Raji (cell line): ENCODE results near the gene STK10.
A peak's percentile ranks its signal among the peaks of the same experiment; 100 is the strongest.

Experiments
- POLR2A ChIP-seq: IDR thresholded peaks from 2 replicates; pipeline ENCODE4 v1.6.1; 2011; ENCODE audit warnings: low read depth, low read length, control low read depth; ENCODE audit not compliant: insufficient read depth

The STK10 gene

DNA sequence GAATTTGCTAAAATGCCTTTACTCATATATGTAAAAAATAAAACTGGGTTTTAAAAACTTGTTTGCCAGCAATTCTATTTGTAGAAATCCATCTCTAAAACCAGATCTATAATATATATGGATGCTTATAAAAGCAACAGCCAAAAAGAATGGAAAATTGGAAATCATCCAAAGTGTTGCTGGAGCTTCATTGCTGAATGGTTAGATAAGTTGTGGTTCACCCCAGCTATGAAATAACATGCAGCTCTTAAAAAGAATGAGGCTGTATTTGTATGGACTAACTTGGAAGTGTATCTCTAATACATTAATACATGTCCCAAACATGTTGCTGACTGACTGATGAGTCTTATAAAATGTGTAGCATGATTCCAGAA, 76.2 kb downstream of the STK10 start:
- no peak for TF ChIP-seq POLR2A

DNA sequence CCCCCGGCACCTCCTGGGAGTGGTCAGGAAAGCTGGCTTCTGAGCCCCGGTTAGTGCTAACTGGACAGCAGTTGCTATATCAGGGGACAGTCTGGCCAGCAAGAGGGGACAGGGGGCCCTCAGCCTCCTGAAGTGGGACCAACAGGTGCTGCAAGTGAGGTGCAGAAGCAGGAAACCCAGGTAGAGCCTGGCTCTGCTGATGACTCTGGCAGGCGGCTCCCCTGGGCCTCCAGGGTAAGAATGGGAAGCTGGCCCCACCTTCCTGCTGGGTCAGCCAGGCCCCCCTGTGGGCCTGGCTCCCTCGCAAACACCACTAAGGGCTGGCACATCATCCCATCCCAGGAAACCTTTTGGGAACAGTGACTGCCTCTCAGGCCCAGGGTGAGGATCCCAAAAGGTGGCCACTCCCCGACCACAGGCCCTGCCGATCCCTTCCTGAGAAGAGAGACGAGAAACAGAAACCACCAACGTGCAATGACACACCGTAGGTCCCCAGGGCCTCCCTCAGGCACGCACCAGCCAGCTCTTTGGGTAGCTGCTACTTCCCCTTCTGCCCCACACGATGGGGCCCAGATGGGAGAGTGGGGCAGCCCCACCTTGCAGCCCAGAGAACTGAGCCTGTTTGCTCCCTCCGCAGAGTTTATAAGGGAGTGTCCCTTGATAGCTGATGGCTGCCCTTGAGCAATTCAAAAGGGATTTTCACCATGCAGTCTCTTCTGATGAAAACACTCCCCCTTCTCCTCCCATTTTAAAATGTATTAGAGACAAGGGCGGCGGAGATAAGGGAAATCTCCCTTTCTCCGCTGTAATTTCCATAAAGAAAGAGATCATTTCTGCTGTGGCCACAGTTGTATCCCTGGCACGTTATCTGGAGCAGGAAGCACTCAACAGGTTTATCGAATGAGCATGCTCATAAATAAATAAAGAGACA, 76.8 kb downstream of the STK10 start:
- TF ChIP-seq POLR2A = peak; percentile 51

DNA sequence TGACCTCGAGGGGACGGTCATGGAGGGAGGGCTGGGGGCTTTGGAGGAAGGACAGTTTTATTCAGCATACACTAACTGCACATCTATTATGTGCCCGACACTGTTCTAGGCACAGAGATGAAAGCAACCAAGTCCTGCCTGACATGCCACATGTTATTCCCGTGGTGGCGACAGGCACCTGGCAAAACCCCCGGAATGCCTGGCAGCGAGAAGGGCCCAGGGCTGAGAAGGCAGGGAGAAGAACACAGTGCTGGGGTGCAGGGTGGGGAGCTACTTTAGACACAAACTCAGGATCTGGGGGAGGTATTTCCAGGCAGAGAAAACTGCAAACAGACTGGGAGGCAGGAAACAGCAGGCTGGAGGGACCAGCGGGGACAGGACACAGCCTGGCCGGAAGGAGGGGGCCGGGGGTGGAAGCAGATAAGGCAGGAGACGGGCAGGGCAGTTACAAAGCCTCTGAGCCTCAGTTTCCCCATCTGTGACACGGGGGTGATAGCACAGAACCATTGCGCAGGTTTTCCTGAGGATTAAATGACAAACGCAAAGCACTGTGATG, 77.7 kb downstream of the STK10 start:
- no peak for TF ChIP-seq POLR2A

DNA sequence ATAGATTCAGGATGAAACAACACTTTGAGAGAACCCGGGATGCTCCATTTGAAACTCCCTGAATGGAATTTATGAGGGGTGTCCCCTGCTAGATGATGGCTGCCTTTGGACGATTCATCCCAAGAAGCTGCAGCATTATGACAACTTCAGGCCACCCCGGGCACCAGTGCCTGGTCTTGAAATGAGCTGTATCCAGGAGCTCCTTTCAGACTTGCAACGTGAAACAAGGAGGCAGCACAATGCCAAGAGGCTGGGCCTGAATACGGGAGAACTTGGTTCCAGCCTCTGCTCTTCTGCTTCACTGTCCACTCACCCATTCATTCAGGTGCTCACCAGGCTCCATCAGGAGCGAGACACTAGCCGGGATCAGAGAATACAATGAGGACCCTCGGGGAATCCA, 78.3 kb downstream of the STK10 start:
- TF ChIP-seq POLR2A = no peak

DNA sequence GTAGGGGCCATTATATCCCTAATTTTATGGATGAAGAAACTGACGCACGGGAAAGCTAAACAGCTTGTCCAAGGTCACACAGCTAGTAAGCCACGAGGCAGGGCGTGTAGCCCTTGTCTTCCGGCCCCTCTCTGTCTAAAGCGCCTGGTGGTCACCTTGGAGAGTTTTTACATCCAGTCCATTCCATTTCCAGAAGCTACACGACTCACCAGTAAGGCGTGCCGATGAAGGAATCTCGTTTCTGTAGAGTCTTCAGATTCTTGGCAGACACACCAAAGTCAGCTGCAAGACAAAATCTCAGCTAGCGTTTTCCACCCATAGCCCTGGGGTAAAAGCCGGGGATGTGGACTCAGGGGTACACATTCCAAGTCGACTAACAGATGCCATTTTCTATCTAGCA, 80.5 kb downstream of the STK10 start:
- no peak for TF ChIP-seq POLR2A

DNA sequence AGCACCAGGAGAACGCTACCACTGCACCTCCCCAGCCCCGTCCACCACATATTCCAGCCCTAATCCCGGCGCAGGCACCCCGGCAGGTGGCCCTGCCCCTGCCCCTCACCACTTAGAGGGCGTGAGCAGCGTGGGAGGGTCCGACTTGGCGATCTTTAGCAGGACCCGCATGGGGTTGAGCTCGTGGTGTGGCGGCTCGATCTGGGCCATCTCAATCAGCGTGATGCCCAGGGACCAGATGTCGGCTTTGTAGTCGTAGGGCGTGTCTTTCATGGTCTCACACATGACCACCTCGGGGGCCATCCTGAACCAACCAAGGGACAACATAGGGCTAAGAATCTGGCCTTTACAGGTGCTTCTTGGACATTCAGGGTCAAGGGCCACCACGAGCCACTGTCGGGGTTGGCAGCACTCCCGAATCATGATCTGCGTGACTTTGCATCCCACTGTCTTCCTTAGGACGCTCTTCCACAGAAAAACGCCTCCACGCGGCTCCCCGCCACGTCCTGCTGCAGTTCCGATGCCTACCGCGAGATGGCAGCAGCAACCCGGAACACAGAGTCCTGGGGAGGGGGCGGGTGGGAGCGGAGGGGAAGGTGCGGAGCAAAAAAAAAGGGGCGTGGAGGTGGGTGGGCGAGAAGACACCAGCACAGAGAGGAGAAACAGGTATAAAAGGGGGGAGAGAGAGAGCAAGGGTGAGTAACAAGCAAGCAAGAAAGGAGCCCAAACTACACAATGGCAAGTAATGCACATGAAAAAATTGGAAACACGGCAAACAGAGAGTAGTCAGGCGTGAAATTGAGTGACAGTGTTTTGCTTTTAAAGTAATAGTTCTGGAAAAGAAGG, 81.3 kb downstream of the STK10 start:
- TF ChIP-seq POLR2A = no peak

DNA sequence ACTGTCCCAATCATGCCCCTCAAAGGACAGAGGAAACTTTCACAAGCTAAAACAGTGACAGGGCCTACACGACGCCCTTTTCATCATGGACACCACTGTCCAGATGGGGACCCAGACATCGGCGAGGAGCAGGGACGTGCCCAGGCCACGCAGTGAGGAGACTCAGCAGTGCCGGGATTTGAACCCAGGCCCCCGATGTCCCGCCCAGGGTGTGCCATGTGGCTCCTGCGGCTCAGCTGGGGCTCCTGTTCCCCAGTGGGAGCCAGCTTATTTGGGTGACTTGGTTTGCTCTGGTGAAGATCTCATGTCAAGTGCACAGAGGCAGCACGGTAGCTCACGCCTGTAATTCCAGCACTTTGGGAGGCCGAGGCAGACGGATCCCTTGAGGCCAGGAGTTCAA, 82.2 kb downstream of the STK10 start:
- no peak for TF ChIP-seq POLR2A

DNA sequence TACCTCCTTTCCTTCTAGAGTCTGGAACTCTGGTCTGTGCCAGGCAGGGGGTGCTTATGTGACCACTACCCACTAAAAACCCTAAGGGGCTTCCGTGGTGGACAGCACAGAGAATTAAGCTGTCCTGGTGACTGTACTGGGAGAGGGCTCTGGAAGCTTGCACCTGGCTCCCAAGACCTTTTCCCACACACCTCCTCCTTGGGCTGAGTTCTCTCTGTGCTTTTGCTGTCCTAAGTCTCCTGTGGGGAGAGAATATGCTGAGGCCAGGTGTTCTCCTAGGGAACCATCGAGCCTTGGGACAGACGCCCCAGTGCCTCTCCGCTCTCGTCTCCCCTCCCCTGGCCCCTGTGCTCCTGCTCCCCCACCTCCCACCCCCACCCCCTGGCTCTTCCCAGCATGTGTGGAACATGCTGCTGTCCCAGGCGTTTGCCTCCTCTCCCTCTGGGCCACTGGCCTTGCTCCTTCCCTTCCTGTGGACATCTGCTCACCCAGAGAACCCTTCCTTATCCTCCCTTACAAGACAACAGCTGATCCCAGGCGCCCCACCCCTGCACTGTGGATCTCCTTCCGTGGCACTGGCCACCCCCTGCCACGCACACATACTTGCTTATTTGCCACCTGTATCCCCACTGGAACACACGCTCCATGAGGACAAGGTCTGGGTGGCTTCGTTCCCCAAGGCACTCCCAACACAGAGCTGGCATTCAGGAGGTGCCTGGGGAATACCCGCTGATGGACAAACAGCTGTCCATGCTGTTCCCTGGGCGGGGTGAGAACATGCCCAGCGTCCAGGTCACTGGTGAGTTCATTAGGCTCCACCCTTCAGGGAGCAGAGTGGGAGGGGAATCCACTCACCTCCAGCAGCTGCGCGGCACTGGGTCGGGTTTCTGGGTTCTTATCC, 83.0 kb downstream of the STK10 start:
- TF ChIP-seq POLR2A = no peak

DNA sequence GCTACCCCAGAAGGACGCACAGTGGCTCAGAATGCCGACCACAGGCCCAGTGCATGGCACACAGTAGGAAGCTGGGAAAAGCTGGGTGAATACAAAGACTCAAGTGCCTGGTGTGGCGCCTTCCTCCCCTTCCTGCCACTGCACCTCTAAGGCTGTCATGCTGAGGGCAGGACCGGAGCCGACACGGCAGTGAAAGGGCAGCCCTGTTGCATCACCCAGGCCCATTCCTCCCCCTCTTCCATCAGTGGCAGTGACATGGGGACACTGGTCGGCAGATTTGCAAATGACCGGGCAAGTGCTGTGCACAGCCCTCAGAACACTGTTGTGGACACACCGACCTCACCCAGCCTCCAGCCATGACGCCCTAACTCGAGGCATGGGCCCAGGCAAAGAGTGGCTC, 84.0 kb downstream of the STK10 start:
- TF ChIP-seq POLR2A = no peak

DNA sequence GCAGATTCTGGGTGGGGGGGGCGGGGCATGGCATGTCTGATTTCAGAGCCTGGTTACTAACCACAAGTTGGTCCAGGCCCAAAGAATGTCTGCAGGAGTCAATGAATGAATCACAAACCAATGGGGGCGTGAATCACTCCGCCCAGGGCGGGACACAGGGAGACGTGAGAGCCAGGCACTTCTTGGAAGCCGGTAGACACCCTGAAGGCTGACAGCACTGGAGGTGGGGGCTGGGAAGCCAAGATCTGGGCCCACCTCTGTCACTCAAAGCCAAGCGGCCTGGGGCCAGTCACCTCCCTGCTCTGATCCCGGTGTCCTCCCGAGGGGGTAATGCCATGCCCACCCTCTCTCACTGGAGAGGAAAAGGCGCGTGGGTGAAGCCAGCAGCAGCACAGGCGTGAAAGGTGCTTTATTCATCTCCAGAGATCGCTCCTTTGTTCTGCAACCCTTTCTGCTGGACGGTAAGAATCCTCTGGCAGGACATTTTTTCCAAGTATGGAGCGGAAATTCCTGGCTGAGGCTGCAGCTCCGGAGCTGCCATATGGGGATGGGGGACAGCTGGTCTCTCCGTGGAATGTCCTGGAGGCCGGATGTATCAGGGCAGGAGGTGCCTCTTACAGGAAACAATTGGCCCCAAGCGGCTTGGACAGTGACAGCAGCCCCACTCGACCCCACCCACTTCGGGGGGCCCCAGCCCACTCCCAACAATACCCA, 85.0 kb downstream of the STK10 start:
- TF ChIP-seq POLR2A = no peak

DNA sequence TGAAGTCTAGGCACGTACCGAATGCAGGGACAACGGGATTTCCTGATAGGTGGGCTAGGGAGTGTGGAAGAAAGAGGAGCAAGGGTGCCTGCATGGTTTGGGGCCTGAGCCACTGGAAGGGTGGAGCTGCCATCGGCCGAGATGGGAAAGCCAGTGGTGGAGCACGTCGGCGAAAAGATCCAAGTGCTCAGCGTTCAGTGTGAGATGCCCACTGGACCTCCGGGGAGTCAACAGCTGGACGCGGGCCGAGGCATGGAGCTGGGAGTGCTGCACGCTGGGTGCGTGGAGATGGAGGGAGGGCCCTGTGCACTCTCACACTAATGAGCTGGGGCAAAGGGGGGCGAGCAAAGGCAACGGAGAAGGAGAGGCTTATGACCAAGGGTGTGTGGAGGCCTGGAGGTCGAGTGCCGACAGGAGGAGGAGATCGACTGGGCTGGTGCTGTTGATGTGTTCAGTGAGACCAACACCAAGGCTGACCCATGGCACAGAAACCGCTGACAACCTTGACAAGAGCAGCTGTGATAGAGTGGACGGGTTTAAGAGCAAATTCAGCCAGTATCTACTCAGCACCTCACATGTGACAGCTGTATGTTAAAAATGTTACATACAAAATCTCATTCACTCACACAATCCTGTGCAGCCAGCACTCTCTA, 85.7 kb downstream of the STK10 start:
- TF ChIP-seq POLR2A = no peak

DNA sequence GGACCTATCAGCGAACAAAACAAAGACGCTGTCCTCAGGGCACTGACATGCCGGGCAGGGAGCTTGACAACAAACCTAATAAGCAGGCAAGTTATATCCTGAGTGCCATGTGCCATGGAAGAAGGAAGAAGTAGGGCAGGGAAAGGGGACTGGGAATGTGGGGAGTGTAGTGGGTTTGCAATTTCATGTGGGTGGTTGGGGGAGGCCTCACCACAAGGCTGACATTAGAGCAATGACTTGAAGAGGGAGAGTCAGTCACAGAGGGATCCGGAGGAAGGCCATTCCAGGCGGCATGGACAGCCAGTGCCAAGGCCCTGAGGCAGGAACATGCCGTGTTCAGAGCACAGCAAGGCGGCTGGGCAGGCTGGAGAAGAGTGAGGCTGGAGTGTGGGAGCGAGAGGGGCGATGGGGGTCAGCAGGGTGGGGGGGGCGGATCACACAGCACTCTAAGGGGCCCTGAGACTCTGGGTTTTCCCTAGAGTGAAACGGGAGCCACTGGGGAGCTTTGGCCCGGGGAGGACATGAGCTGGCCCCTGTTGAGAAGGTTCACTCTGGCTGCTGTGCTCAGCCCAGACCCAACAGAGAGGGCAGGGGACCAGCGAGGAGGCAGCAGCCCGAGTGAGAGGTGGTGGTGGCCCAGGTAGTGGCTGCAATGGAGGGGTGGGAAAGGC, 86.3 kb downstream of the STK10 start:
- no peak for TF ChIP-seq POLR2A

DNA sequence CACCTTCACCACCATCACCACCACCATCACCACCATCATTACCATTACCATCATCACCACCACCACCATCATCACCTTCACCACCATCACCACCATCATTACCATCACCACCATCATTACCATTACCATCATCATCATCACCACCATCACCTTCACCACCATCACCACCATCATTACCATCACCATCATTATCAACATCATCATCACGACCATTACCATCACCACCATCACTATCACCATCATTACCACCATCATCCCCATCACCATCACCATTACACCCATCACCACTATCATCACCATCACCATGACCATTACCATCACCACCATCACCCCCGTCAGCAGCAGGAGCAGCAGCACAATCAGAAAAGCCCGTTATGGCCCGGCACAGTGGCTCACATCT, 89.1 kb downstream of the STK10 start:
- TF ChIP-seq POLR2A = no peak
